ENCODE measurements around the gene MGAT4C. TPM values are rescaled to one million over a fixed set of nuclear protein-coding genes. Genes with fewer than 3 reads are reported as not detected.

Gene MGAT4C
- total RNA-seq, 1 donor from 2014 or later: 2.3 TPM

DNA sequence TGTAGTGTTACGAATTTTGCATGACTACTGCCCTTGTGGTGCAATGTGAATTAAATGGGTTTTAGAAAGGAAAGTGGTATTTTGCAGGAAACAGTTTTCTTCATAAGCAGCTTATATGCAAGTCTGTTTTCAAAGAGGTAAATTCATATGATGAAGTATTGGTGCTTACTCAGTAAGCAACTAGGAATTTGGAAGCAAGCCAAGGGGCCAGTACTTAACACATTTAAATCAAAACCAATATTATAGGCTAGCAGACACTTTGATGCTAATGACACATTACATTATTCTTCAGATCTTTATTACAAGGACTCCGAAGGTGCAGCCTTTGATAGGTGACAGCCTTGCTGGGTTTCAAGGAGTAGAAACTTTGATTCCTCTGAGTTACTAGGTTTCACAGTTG lies 23.1 kb downstream of the MGAT4C start:
- DNase-seq: no peak
- intact Hi-C loops (cut with micrococcal nuclease): no loop called here
- ATAC-seq: no peak

DNA sequence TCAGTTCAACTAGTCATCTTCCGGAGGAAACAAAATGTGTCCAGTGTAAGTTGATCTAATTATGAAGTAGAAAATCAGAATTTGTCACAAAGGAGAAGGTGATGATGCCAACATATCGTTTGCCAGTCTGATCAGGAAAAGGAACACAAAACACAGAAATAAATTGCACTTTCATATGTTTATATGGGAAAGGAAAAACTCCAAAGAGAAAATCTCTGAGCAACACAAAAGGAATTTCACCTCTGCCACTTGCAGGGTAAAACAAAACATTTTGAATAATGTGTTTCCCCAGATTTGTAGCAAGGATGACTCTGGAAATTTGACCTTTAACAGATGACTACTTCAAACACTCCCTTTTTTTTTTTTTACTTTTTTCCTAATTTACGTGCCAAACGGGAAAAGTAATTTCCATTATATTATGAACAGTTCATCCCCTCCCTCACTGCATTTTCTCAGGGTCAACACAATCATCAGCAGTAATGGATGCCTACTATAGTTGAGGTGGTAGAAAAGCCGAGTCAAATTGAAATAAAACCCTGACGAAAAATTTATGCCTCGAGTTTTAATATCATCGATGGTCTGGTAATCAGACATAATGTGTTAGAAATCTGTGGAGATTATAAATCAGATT lies 25.6 kb downstream of the MGAT4C start:
- no peak for ATAC-seq
- DNase-seq: no peak
- intact Hi-C loops (cut with micrococcal nuclease): no loop called here

DNA sequence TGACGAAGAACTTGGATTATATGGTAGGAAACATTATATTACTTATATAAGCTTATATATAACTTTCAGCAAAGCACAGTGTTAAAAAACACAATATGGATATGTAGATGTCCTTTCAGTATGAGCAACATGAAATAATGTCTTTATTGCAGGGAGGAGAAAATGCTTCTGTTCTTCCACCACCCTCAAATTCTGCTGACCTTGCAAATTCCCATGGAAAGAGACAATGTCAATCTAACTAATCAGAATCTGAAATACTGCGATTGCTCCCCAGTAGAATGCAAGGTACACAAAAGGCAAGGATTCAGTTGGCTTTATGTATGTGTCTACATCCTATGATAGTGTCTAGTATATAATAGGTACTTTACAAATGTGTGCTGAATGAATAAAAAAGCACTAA lies 26.4 kb downstream of the MGAT4C start:
- ATAC-seq (no peak), DNase-seq (no peak)
- intact Hi-C loops (cut with micrococcal nuclease): no loop called here

DNA sequence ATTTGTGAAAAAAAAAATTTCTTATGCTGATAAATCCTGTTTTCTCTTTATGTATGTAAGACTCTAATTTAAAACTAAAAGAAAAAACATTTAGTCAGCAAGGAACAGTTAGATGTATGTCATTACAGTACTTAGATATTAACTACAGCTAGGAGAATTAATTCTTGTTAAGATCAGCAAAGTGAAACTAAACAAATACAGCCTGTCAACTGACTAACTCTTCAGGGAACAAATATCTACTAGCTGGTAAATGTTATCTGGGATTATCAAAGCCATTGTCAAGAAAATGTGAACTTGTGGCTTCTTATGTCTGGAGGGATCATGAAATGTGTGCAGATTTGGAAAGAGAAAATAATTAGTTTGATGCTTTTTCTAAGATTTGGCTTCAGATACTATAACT lies 27.5 kb downstream of the MGAT4C start:
- intact Hi-C loops (cut with micrococcal nuclease): no loop called here
- no peak for DNase-seq

DNA sequence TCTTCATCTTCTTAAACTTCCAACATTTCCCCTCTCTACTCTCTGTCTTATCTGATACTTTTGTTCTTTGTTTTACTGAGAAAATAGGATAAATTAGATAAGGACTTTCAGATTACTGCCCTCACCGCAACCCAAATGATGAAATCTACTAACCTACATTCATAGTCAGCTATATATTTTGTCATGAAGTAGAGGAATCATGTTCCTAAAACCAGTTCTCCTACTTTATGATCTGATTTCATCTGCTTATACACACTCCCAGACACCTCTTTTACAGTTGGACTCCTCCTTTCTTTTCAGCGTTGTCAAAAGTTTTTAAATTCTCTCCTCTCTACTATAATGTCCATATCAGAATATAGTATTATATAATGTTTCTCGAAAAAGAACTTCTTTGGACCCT lies 29.7 kb downstream of the MGAT4C start:
- intact Hi-C loops (cut with micrococcal nuclease): no loop called here
- ATAC-seq: no peak
- no peak for DNase-seq

More for the DNA sequence above, 27.5 kb downstream of the MGAT4C start:
- no peak for ATAC-seq

DNA sequence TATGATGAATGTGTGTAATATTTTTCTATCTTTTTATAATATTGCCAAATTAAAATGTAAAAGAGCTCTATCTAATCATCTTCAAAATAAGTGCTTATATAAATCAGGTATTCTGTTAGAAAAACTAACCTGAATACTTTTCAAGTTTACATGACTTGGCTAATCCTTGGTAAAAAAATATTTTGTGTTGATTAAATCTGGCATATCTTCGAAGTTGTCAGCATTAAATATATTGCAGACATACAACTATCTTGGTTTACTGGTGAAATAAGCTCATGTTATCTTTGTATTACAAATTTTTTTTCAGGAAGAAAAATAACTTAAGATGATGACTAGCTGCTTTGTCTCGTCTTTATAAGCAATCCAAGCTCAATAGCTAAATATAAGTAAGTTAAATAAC lies 39.6 kb downstream of the MGAT4C start:
- DNase-seq (no peak), ATAC-seq (no peak)
- intact Hi-C loops (cut with micrococcal nuclease): no loop called here

DNA sequence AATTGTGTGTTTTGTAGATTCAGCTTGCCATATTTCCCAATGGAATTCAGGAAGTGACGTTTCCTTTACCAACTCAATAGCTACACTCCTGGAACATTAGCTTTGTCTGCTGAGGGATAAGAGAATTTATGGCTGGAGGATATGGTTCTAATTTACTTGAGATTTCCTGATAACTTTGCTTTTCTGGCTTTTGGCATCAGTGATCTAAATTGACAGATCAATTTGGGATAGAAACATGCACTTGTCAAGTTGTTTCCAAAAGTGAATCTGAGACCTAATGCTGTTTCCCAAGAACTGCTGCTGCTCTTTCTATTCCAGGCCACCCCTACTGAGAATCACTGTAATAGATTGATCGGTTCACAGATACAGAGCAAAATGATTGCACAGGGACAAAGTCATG lies 43.2 kb downstream of the MGAT4C start:
- intact Hi-C loops (cut with micrococcal nuclease): no loop called here

DNA sequence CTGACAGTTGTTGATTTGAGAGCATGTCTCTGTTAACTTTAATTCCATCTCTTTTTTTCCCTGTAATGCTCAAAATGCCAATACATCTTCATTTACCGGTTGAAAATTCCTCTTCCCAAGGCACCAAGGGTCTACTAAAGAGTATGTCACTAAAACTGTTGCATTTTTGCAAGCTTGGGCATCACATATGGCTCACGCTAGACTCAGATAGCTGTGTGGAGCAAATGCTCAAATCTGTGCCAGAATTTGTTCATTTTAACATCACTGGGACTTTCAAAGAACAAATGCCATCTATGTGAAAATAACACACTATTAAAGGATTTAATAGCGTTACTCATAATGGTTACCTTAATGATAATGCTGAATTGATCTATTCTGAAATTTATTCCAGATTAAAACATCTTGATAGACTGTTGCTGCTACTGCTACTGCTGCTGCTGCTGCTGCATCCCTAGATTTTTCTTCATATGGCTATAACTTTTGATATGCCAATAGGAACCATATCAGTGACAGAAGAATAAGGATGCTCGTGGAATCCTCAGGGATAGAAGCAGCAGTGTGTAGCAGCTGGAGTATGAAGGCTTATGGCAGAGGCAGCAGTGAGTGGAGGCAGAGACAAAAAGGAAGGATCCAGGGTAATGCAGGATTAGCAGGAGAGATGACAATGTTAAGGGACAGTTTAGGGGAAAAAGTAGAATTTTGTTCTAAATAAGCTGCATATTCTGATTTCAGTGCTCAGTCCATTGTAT lies 57.3 kb downstream of the MGAT4C start:
- DNase-seq (no peak), ATAC-seq (no peak)
- intact Hi-C loops (cut with micrococcal nuclease): no loop called here

More for the DNA sequence above, 43.2 kb downstream of the MGAT4C start:
- DNase-seq (no peak), ATAC-seq (no peak)

DNA sequence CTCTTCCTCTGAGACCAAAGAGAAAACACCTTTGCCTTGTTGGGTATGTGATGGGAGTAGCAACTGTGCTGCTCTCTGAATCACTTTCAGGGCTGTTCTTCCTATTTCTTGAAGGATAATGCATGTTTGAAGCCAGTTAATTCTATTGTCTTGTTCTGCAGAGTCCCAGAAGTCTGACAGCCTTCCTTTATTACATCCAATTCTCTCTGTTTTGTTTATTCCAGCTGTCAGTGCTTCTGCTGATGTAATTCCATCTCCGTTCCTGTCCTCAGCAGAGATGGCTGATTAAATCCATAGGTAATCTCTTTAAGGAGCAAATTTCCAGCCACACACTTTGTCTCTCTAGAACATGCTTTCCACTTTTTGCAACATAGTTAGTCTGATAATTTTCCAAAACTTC lies 59.7 kb downstream of the MGAT4C start:
- intact Hi-C loops (cut with micrococcal nuclease): no loop called here
- no peak for ATAC-seq
- DNase-seq: no peak

DNA sequence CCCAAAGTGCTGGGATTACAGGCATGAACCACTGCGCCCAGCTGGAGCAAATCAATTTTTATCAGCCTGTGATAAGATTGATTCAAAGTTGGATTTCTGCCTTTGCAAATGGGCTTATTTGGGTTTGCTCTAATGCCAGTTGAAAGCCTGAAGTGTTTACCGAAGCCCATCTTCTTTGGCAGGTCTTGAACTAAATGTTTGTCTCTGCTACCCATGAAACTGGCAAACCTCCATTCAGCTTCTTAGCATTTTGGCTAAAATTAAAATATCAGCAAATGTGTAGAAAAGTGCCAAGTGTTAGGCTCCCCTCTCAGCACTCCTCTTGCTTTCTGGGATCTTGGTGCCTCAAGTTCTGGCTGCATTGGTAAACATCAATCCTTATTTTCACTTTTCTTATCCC lies 61.5 kb downstream of the MGAT4C start:
- ATAC-seq (no peak), DNase-seq (no peak)
- intact Hi-C loops (cut with micrococcal nuclease): no loop called here

DNA sequence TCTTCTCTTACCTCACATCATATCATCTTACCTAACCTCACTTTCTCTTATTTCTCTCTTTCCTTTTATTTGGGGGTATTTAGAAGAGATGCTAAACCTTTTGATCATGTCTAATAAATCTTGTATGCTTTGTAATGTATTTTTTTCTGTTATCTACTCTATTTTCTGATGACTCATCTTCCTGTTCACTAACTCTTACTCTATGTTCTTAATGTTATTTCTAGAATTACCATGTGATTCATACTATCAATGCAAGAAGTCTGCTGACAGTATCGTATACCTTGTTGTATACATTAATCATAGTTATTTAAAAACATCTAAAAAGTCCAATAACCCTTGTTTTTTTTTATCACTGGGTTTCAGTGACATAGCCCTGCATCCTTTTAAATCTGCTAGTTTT lies 62.3 kb downstream of the MGAT4C start:
- intact Hi-C loops (cut with micrococcal nuclease): no loop called here
- DNase-seq (no peak), ATAC-seq (no peak)

DNA sequence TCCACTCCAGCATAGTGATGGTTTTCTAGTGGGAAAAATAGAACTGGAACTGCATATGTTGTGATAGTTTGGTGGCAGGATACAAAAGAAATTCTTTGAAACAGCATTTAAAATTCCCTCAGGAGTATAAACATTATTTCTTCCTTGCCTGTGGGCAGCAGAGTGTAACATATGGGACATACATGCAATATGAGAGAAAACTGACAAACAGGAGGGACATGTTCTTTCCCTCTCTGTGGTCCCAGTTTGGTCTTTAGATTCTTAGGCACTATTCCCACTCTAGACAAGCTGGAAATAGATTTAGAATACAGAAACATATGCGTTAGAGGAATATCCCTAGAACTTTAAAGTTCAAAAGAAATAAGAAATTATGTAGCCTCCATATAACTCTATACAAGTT lies 68.0 kb downstream of the MGAT4C start:
- ATAC-seq (no peak), DNase-seq (no peak)
- intact Hi-C loops (cut with micrococcal nuclease): no loop called here

DNA sequence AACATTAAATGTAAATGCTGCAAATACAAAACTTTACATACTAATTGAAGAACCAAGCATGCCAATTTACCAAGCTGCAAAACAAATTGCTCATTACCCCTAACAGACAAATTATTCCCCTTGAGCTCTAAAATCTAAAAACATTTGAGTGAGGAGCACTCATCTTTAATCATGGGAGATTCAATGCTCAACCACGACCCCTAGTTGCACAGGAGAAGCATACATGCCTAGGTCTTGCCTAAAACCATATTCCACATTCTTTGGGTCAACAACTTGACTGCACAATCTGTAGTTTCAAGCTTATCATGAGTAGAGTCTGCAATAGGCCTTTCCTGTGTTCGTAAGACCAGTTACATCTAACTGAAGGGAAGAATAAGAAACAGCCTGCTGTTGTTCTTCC lies 69.7 kb downstream of the MGAT4C start:
- intact Hi-C loops (cut with micrococcal nuclease): no loop called here
- no peak for ATAC-seq
- no peak for DNase-seq

DNA sequence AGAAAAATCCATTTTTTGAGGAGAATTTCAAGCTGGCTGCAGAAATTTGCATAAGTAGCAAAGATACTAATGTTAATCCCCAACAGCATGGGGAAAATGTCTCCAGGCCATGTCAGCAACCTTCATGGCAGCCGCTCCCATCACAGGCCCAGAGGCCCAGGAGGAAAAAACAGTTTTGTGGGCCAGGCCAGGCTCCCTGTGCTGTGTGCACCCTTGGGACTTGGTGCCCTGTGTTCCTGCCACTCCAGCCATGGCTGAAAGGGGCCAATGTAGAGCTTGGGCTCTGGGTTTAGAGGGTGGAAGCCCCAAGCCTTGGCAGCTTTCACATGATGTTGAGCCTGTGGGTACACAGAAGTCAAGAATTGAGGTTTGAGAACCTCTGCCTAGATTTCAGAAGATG lies 76.3 kb downstream of the MGAT4C start:
- no peak for ATAC-seq
- no peak for DNase-seq
- intact Hi-C loops (cut with micrococcal nuclease): no loop called here

DNA sequence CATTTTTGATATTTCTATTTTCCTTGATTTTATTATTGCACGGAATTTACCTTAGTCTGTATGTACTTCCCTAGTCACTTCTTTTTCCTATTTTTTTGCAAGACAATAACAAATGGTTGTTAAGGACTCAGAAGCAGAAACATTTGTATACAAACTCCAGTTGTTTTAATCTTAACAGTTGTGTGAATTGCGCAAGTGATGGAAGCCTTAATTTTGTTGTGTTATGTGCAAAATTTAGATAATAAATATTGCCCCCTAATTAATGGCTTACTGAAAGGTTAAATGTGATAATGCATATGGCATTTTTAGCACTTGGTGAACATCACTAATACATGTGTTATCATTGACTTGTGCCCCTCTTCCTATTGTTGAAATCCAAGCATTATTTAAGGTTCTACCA lies 82.0 kb downstream of the MGAT4C start:
- intact Hi-C loops (cut with micrococcal nuclease): no loop called here
- DNase-seq (no peak), ATAC-seq (no peak)

DNA sequence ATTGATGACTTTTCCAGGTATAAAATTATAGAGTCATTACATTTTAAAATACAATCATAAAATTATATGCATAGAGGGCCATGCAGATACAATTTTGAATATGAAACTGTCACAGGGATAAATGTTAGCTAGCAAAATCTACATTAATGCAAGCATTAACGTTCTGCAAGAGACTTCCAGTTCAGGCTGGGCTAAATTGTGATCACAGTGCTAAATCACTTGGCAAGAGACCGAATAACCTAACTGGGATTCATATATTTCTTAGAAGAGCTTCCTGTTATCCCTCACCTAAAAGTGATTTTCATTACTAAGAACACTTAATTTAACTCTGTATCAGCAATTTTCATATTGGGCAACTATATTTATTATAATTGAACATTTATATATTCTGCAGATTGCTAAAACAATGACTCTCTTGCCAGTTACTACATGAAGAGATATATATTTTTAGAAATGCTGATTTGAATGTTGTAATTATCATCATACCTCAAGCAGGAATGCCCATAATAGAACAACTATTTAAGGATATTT lies 83.2 kb downstream of the MGAT4C start:
- DNase-seq: no peak
- no peak for ATAC-seq
- intact Hi-C loops (cut with micrococcal nuclease): no loop called here

DNA sequence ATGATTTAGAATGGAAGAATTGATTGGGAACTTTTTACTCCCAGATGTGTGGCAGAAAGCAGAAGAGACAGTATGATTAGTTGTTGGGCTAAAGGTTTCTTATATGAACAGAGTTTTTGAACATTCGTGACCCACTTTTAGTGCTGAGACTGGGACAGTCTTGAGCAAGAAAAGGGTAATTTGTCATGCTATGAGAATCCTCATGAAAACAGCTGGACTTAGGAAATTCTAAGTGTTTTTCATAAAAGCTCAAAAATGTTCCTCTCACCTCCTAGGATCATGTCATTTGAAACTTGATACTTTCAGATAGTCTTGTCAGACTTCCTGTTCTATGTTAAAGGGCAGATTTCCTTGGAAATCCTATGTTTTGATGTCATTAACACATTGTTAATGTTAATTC lies 86.1 kb downstream of the MGAT4C start:
- DNase-seq: no peak
- intact Hi-C loops (cut with micrococcal nuclease): no loop called here
- no peak for ATAC-seq

DNA sequence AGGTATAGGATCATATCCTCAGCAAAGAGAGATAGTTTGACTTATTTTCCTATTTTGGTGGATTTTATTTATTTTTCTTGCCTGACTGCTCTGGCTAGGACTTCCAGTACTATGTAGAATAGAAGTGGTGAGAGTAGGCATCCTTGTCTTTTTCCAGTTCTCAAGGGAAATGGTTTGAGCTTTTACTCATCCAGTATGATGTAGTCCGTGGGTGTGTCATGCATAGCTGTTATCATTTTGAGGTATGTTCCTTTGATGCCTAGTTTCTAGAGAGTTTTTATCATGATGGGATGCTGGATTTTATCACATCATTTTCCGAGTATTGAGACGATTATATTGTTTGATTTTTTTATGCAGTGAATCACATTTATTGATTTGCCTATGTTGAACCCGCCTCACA lies 97.2 kb downstream of the MGAT4C start:
- ATAC-seq: no peak
- intact Hi-C loops (cut with micrococcal nuclease): no loop called here
- no peak for DNase-seq

DNA sequence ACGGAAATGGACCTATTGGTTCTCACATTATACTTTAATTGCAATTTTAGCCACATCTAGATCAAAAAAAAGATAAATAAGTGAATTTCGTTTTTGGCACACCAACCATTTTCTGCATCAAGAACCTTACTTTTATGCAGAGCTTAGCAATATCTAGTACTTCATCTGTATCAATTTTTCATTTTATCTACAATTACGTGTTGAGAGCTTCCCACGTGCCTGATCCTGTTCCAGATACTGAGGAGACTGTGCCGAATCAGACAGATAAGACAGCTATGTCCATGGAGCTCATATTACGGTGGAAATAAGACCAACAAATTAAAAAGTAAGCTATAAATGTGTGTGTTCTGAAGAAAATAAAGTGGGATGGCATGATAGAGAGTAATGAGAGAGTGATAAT lies 101.6 kb downstream of the MGAT4C start:
- intact Hi-C loops (cut with micrococcal nuclease): no loop called here
- ATAC-seq: no peak
- no peak for DNase-seq

DNA sequence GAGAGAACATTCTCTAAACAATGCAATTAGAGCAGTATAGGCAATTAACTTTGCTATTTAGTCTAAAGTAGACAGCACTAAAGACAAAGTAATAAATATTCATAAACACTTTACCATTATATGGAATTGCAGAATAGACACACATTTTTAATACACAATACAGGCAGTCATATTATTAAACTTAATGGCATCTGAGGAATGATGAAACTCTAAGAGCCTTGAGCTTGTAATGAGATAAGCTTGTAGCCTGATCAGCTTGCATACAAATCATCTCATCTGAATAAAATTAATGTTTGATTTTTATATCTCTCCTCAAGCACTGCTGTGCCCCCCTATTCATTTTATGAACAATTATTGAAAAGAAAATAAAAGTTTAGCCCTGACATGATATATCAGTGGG lies 107.6 kb downstream of the MGAT4C start:
- intact Hi-C loops (cut with micrococcal nuclease): no loop called here
- ATAC-seq (no peak), DNase-seq (no peak)

DNA sequence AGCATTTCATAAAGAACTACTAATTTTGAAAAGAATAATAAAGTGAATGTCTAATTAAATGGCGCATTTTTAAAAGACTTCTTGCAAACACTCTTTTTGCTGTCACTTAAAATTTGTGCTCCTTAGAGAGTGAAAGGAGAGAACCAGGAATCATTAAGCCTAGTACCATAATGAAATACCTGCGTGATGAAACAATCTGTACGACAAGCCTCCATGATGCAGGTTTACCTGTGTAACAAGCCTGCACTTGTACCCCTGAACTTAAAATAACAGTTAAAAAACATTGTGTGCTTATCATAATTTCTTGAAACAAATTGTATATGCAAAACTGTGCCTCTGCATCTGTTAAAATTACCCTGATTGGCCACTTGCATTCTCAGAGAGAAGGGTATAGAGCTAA lies 108.1 kb downstream of the MGAT4C start:
- no peak for ATAC-seq

More for the DNA sequence above, 108.1 kb downstream of the MGAT4C start:
- no peak for DNase-seq
- intact Hi-C loops (cut with micrococcal nuclease): no loop called here
